CD4-positive, alpha-beta T cell treated with Interleukin-15 for 1 hour (primary cell): ENCODE data around the gene OSBPL2.

ENCODE experiments used
- DNase-seq: peaks from one replicate; pipeline ENCODE4 v3.0.0-alpha.2; 2020

The OSBPL2 gene

DNA sequence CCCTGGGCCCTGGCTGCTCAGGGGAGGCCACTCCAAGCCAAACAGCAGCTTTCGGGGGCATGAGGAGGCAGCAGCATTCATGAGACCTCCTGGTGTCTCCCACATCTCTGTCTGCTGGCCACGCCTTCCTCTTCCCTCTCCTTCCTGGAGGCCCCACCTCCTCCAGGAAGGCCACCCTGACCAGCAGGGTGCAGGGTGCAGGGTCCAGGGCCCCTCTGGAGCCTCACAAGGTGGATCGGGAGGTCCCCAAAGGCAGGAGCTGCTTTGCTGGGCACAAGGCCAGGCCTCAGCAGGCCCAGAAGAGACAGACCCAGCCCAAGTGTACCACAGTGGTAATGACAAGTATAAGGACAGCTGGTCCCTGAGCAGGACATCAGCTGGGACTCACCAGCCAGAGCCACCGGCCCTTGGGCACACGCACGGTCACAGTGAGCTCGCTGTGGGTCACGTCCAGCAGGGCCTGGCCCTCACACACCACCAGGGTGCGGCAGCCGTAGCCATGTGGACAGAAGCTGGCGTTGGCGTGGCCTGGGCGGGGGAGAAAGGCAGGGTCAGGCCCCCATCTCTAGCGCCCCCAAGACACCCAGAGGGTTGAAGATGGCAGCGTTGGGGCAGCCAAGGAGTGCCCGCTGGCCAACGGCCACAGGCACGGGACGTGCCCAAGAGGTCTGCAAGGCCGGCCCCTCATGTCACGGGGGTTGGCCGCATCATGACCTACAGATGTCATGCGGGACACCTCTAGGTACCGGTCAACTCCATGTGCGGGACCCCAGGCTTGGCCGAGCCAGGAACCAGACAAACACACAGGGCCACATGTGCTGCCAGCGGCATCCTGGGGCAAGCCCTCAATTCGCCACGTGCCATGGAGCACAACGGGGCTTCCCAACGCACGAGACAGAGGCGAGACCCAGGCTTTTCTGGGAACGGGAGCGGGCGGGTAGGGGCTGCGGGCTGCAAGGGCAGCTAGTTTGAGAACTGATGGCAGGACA, 91.4 kb downstream of the OSBPL2 start:
- DNase-seq: no peak

DNA sequence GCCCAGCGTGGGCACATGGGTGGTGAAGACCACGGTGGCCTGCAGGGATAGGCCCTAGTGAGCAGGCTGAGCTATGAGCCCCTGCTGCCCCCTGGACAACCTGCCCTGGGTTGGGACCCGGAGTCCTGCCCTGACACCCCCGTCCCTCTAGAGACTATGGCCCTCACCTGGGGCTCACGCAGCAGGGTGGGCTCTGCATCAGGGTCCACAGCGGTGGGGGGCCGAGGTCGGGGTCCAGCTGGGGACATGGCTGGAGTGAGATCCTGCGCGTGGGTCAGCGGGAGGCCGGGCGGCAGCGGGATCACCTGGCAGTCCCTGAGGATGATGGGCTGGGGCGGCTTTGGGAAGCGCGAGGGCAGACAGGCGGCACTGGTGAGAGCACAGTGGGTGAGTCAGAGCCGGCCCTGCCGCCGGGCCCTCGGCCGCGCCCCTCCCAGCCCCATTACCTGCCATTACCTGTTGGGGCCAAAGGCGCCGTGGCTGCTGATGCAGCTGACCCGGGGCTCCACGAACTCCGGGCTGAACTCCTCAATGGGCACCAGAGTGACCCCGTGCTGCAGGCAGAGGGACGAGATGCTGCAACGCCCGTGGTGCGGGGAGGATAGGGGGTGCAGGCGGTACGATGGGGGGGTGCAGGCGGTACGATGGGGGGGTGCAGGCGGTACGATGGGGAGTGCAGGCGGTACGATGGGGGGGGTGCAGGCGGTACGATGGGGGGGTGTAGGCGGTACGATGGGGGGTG, 92.4 kb downstream of the OSBPL2 start:
- no peak for DNase-seq

- DNase-seq: no peak
These were observed 93.0 kb downstream of the OSBPL2 start for GRCh38 chr20:62331347-62331746.

DNA sequence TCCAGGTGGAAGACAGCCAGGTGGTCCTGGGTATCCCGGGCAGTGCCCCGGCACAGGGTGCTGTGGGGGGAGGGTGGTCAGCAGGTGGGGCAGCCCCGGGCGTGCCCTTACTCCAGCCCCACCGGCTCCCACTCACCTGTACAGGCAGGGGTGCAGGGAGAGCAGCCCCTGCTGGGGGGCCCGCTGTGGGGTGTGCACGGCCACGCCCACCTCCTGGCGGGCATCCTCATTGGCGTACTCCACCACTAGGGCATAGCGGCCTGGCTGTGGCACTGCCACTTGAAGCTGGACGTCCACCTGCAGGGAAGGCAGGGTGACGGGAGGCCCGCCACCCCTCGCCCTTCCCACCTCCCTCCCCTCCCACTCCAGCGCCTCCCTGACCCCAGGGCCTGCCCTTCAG, 94.1 kb downstream of the OSBPL2 start:
- DNase-seq: no peak

DNA sequence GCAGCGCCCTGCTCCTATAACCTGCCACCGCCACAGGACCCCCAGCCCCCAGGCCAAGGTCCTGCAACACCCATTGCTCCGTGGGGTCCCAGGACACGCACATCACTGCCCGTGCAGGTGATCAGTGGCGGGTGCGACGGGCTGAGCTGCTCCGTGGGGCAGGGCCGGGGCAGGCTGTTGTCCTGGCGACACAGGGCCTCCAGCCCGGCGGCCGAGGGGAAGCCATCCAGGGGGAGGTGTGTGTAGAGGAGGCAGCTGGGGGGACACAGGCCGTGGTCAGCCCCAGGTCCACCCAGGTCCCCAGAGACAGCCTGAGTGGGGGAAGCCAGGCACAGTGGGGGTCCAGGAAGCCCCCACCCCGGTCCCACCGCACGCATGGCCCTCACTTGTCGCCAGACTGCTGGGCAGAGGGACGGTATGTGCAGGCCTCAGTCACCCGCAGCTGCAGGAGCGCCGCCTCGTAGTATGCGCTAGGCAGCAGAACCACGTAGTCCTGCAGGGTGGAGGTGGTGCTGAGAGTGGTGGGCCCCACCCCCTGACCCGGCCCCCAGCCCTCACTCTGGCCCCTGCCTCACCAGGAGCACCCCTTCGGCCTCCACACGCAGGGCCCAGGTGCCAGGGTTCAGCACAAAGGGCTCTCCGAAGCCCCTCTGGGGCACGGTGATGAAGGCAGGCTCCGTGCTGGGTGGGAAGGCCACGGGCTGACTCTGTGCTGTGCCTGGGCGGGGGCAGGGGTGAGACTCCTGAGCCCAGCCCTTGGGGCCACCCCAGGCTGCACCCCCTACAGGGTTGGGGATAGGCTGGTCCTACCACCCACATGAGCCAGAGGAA, 94.9 kb downstream of the OSBPL2 start:
- no peak for DNase-seq

GRCh38 chr20:62333820-62334595, 95.7 kb downstream of the OSBPL2 start:
- no peak for DNase-seq

DNA sequence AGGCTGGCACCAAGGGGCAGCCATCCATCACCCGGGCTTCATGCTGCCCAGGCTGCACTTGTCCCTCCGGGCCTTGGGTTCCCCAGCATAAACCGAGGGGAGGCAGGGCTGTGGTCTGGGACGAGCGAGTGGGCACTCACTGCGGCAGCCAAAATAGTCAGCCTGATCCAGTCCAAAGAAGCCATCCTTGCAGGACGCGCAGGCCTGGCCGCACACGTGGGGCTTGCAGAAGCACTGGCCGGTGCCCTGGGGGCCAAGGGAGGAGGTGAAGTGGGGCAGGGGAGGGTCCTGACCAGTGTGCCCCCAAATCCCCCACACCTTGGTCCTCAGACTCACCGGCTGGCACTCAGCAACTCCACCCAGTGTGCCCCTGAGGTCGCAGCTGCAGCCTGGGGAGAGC, 96.6 kb downstream of the OSBPL2 start:
- no peak for DNase-seq

- DNase-seq: no peak
These were observed 97.2 kb downstream of the OSBPL2 start for GRCh38 chr20:62335532-62335931.

DNA sequence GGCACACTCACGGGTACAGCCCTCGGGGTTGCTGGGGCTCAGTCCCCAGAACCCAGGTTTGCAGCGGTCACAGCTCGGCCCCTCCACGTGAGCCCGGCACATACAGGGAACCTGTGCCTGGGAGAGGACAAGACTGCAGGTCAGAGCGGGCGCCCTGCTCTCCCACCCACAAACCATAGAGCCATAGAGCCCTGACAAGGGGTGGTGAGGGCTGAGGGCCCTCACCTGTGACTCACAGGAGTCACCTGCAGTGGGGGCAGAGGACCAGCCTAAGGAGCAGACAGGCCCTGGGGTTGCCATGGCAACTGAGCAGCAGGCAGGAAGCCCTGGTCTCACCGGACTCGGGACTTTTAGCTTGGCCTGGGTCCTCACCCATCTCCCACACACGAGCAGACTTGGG, 98.0 kb downstream of the OSBPL2 start:
- DNase-seq: no peak

- no peak for DNase-seq
These were observed 98.6 kb downstream of the OSBPL2 start for GRCh38 chr20:62336775-62337557.

GRCh38 chr20:62337558-62338293, 99.4 kb downstream of the OSBPL2 start:
- DNase-seq: peak; percentile 51

- DNase-seq: no peak
These were observed 99.9 kb downstream of the OSBPL2 start for GRCh38 chr20:62338294-62338620.

DNA sequence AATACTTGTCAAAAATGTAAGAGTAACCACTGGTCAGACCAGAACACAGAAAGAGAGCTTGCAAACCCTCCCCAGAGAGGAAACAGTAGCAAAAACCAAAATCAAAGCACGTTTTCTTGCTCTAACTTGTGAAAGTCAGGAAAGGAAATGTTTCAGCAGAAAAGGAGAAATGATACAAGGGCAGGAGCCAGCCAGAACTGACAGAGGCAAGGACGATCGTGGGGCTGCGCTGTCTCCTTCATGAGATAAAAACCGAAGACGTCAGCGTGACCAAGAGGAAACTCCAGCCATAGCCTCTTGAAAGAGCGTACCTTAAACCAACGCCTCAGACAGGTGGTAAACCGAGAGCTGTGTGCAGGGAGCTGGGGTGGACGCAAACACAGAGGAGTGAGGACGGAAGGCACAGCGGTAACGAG, 101.3 kb downstream of the OSBPL2 start:
- peak; percentile 35 for DNase-seq

GRCh38 chr20:62342910-62343309, 104.6 kb downstream of the OSBPL2 start:
- no peak for DNase-seq

GRCh38 chr20:62344092-62344491, 105.8 kb downstream of the OSBPL2 start:
- no peak for DNase-seq

DNA sequence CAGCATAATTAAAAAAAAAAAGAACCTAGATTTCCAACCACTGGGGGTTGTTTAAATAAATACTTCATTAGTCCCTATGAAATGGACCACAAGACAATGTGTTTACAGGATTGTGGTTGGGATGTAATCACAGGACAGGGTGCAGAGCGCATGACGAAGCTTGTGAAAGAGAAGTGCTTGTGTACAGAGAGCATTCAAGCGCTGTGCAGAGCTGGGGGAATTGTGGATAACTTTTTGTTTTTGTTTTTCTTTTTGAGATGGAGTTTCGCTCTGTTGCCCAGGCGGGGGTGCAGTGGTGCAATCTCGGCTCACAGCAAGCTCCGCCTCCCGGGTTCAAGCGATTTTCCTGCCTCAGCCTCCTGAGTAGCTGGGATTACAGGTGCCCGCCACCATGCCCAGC, 106.5 kb downstream of the OSBPL2 start:
- no peak for DNase-seq
